ENCODE results near the gene ABCG8.

Gene ABCG8

DNA sequence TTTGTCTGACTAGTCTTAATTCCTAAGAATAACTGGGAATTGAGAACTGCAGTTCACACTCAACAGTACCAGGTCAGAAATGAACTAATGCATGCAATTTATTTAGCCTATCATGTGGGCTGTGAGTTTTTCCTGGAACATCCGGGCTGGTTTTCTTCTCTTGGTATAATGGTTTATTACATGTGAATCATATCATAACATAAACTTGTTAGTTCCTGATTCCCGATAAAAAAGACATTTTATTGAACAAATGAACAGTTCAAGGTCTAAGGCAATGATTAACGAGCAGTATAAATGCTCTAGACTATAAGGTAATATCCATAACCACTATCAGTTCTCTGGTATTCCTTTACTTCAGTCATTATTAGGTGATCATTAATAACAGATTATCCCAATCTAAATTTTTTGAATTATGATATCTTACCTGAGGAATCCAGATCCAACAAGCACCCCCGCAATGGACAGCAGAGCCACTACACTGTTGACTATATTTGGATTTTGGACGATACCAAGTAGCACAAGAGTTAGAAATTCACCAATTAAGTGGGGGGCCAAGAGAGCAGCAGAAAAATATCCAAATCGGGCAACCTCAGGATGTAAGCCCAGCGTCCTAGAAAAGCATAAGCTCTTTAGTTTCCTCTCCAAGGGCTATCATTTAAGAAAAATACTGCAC lies 19.1 kb upstream of the ABCG8 start:
- H3K4me3 ChIP-seq (replicated peaks; ENCODE audit: low read depth, low read length) = no peak overlapping the region
- DNase-seq (ENCODE audit: extremely low read depth, insufficient read length) = no peak
- TF ChIP-seq, protein P1, sequence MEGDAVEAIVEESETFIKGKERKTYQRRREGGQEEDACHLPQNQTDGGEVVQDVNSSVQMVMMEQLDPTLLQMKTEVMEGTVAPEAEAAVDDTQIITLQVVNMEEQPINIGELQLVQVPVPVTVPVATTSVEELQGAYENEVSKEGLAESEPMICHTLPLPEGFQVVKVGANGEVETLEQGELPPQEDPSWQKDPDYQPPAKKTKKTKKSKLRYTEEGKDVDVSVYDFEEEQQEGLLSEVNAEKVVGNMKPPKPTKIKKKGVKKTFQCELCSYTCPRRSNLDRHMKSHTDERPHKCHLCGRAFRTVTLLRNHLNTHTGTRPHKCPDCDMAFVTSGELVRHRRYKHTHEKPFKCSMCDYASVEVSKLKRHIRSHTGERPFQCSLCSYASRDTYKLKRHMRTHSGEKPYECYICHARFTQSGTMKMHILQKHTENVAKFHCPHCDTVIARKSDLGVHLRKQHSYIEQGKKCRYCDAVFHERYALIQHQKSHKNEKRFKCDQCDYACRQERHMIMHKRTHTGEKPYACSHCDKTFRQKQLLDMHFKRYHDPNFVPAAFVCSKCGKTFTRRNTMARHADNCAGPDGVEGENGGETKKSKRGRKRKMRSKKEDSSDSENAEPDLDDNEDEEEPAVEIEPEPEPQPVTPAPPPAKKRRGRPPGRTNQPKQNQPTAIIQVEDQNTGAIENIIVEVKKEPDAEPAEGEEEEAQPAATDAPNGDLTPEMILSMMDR (IDR thresholded peaks at IDR 0.05; ENCODE audit: insufficient read depth, low read length, poor library complexity, severe bottlenecking) = no peak
- H3K27me3 ChIP-seq (replicated peaks; ENCODE audit: control insufficient read depth, insufficient read depth, low read length) = no peaks in the 10 kb centered on the region; the same call in 1 of the 2 replicates
- no peaks in the 10 kb centered on the region for H3K36me3 ChIP-seq (ENCODE audit: control insufficient read depth, insufficient read depth, low read length)

DNA sequence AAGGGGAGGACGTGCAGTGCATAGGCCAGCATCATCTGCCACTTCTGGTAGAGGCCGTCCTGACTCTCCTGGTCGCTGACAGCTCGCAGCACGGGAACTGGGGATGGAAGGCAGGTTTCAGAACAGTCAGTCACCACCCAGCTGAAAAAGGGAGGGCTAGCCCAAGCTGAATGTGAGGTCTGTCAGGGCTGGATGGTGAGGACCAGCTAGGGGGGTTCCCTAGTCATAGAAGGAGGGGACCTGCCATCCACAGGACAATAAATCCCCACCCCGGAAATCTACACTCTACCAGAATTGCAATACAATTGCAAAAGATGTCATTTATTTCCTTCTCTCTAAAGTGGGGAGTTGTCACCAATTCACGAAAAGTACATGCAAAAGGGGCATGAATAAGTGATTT lies 15.9 kb upstream of the ABCG8 start:
- no peak overlapping the region for H3K4me3 ChIP-seq (replicated peaks; ENCODE audit: low read depth, low read length)
- TF ChIP-seq, protein P1 (IDR thresholded peaks at IDR 0.05; ENCODE audit: insufficient read depth, low read length, poor library complexity, severe bottlenecking) = no peak
- DNase-seq (ENCODE audit: extremely low read depth, insufficient read length) = no peak
- H3K27me3 ChIP-seq (replicated peaks; ENCODE audit: control insufficient read depth, insufficient read depth, low read length) = no peaks in the 10 kb centered on the region; the same call in 1 of the 2 replicates
- no peaks in the 10 kb centered on the region for H3K36me3 ChIP-seq (ENCODE audit: control insufficient read depth, insufficient read depth, low read length)

DNA sequence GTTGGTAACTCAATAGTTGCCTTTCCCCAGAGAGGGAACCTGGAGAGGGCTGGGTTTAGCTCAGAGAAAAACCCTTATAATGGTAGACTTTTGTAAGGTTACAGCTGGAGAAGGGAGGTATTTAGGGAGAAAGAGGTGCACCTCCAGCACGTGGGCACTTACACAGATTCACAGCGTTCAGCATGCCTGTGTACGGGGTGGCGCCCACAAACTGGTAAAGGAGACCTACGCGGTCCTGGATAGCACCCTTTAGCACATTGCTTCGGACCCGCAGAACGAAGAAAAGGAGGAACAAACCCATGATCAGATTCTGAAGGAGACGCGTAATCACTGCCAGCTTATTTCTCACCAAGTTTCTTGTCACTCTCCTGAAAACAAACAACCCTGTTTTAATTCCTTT lies 15.0 kb upstream of the ABCG8 start:
- Histone ChIP-seq H3K36me3 (ENCODE audit: control insufficient read depth, insufficient read depth, low read length) (no peaks in the 10 kb centered on the region), H3K27me3 (replicated peaks; ENCODE audit: control insufficient read depth, insufficient read depth, low read length) (no peaks in the 10 kb centered on the region; the same call in 1 of the 2 replicates), H3K4me3 (replicated peaks; ENCODE audit: low read depth, low read length) (no peak overlapping the region)
- TF ChIP-seq, protein P1 (IDR thresholded peaks at IDR 0.05; ENCODE audit: insufficient read depth, low read length, poor library complexity, severe bottlenecking) = no peak
- no peak for DNase-seq (ENCODE audit: extremely low read depth, insufficient read length)

DNA sequence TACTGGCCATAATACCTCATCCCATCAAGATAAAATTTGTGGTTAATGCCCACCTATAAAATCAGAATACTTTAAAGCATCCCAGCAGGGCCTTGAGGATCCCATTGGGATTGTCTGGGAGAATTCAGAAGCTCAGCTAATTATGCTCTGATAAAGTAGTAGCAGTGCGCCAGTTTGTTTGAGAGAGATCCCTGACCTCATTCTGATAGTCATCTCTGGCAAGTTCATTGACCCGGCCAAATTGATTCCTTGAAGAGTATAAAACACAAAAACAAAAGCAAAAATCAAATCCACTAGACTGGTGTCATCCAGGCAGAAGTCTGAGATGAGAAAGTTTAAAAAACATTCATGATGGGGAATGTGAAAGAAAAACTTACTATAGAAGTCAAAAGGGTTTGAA lies 14.3 kb upstream of the ABCG8 start:
- H3K36me3 ChIP-seq (ENCODE audit: control insufficient read depth, insufficient read depth, low read length) = no peaks in the 10 kb centered on the region
- H3K4me3 ChIP-seq (replicated peaks; ENCODE audit: low read depth, low read length) = no peak overlapping the region
- DNase-seq (ENCODE audit: extremely low read depth, insufficient read length) = no peak
- TF ChIP-seq, protein P1 (IDR thresholded peaks at IDR 0.05; ENCODE audit: insufficient read depth, low read length, poor library complexity, severe bottlenecking) = no peak
- H3K27me3 ChIP-seq (replicated peaks; ENCODE audit: control insufficient read depth, insufficient read depth, low read length) = no peaks in the 10 kb centered on the region; the same call in 1 of the 2 replicates

DNA sequence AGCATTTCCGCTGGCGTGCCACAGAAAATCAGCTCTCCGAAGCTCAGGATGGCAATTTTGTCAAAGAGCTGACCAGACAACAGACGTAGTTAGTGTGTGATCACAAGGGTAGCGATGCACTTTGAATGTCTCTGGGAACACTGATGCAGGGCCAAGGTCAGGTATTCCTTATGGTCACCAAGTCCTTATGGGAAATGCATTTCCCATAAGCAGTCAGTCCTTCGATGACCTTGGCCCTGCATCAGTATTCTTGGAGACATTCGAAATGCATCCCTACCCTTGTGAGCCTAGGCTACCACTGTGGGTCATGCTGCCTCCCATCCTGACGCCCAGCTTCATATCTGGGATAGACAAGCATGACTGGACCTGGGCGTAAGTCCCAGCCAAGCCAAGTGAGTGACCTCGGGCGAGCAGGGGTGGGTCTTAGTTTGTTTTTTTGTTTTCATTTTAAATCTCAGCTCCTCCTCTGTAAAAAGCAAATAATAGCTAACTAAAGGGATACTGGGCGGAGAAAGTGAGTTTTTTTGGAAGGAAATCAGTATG lies 13.7 kb upstream of the ABCG8 start:
- no peaks in the 10 kb centered on the region; the same call in 1 of the 2 replicates for H3K27me3 ChIP-seq (replicated peaks; ENCODE audit: control insufficient read depth, insufficient read depth, low read length)

More for the DNA sequence above, 13.7 kb upstream of the ABCG8 start:
- no peaks in the 10 kb centered on the region for H3K36me3 ChIP-seq (ENCODE audit: control insufficient read depth, insufficient read depth, low read length)
- DNase-seq (ENCODE audit: extremely low read depth, insufficient read length) = no peak
- H3K4me3 ChIP-seq (replicated peaks; ENCODE audit: low read depth, low read length) = no peak overlapping the region
- TF ChIP-seq, protein P1 (IDR thresholded peaks at IDR 0.05; ENCODE audit: insufficient read depth, low read length, poor library complexity, severe bottlenecking) = no peak
